Prostate gland (tissue), 2 donors: Measurements from ENCODE around the gene CDC14A. TPM values are rescaled to one million over a fixed set of nuclear protein-coding genes. Genes with fewer than 3 reads are reported as not detected.

Source experiments
- DNase-seq: peaks from one replicate; pipeline ENCODE4 v3.0.0-alpha.2; 2019; ENCODE audit warnings: low spot score
- H3K27ac ChIP-seq, 2 donors: fragments of 200-600 bp; sonication (generic); 2 replicates each; pipeline ENCODE4 v1.5.1; 2017 to 2019
- H3K27me3 ChIP-seq: fragments of 200-600 bp; sonication (generic); replicated peaks from 2 replicates; pipeline ENCODE4 v1.5.1; 2019; ENCODE audit not compliant: insufficient read depth
- H3K36me3 ChIP-seq, 2 donors: fragments of 200-600 bp; sonication (generic); 1 replicate in 1 of 2; 2 replicates in 1 of 2; pipeline versions ENCODE4 v1.5.1 to v1.8.1; 2017 to 2019
- H3K4me1 ChIP-seq: fragments of 200-600 bp; sonication (generic); replicated peaks from 2 replicates; pipeline ENCODE4 v1.5.1; 2019
- H3K4me3 ChIP-seq, 2 donors: fragments of 200-600 bp; sonication (generic); 2 replicates each; pipeline ENCODE4 v1.5.1; 2017 to 2019
- H3K9me3 ChIP-seq: fragments of 200-600 bp; sonication (generic); 2 replicates; pipeline ENCODE4 v1.5.1; 2017
- POLR2A ChIP-seq: fragments of 450-650 bp; IDR thresholded peaks from one replicate; pipeline ENCODE4 v1.6.1; 2016; ENCODE audit warnings: antibody characterized with exemption, mild to moderate bottlenecking
- POLR2AphosphoS5 ChIP-seq: sonication (generic); formaldehyde crosslinking; IDR thresholded peaks from one replicate; pipeline ENCODE4 v1.6.1; 2017; ENCODE audit warnings: antibody characterized with exemption
- WGBS: methylation state at CpG from one replicate; pipeline ENCODE4 v1.1.5; 2018; 5-methylcytosine and 5-hydroxymethylcytosine counted together
- intact Hi-C: fragments of 100-400 bp; cut with DNase I; formaldehyde crosslinking; loops from one replicate; pipeline ENCODE4 v1.14.2; 2022
- total RNA-seq, 2 donors: library from RNA; depleted of rRNA; stranded (reverse); fragments of >200 nt; gene quantifications; one replicate each; pipeline ENCODE4 v1.1.0, GENCODE V29; 2016
- TF ChIP-seq, protein P1 (sequence below), 4 experiments: fragments of 200-600 bp in 2 of 4; fragments of 450-650 bp in 2 of 4; sonication (generic) in 2 of 4; IDR thresholded peaks; 1 replicate in 3 of 4; 2 replicates in 1 of 4; pipeline ENCODE4 v1.5.1; 2016 to 2019; ENCODE audit warnings: antibody characterized with exemption in 4 of 4, mild to moderate bottlenecking in 2 of 4, moderate library complexity in 2 of 4

CDC14A gene
- total RNA-seq, 2 donors from 2014 or later = 25.7 to 39.2 TPM

DNA sequence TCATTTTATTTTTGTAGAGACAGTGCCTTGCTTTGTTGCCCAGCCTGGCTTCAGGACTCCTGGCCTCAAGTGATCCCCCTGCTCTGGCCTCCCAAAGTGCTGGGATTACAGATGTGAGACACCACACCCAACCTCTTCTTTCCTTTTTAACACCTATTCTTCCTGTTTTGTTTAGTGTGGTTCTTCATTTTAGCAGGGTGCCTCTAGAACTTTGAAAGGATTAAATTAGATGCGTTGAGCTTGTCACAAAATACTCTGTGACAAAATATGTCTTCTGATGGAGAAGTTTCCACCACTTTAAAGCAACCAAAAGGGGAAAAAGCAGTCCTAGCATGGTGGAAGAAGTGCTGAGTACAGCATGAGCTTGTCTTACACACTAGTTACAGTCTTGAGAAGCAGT lies 42.0 kb downstream of the CDC14A start:
- H3K27ac ChIP-seq = no peak overlapping the region
- H3K36me3 ChIP-seq = no peaks in the 10 kb centered on the region
- no peaks in the 10 kb centered on the region for H3K27me3 ChIP-seq
- no peak overlapping the region for H3K4me3 ChIP-seq
- intact Hi-C loops = no loop called here
- H3K4me1 ChIP-seq = no peaks in the 10 kb centered on the region
- WGBS = 93% methylated on average over 1 of the region's 1 CpG
- DNase-seq = no peak
- TF ChIP-seq, protein P1, sequence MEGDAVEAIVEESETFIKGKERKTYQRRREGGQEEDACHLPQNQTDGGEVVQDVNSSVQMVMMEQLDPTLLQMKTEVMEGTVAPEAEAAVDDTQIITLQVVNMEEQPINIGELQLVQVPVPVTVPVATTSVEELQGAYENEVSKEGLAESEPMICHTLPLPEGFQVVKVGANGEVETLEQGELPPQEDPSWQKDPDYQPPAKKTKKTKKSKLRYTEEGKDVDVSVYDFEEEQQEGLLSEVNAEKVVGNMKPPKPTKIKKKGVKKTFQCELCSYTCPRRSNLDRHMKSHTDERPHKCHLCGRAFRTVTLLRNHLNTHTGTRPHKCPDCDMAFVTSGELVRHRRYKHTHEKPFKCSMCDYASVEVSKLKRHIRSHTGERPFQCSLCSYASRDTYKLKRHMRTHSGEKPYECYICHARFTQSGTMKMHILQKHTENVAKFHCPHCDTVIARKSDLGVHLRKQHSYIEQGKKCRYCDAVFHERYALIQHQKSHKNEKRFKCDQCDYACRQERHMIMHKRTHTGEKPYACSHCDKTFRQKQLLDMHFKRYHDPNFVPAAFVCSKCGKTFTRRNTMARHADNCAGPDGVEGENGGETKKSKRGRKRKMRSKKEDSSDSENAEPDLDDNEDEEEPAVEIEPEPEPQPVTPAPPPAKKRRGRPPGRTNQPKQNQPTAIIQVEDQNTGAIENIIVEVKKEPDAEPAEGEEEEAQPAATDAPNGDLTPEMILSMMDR (IDR thresholded peaks at IDR 0.05) = no peak
- no peak for TF ChIP-seq POLR2A
- no peak for TF ChIP-seq POLR2AphosphoS5
- no peaks in the 10 kb centered on the region for H3K9me3 ChIP-seq

DNA sequence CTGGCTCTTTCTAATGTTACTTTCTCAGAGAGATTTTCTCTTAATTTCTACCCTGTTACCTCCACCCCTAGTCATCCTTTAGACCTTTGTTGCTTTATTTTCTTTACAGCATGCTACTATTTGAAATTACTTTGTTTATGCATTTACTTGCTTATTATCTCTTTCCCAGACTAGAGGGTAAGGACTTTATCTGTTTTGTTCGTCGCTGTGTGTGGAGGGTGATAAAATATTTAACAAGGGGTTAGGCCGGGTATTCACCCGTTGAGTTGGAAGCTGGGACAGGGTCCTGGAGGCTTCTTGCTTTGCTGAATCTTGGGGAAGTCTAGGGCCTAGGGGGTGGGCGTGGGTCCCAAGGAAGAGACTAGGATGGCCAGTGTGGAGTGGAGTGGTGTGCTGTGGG lies 43.6 kb downstream of the CDC14A start:
- H3K9me3 ChIP-seq = no peaks in the 10 kb centered on the region
- no peak overlapping the region for H3K27ac ChIP-seq
- no peak for DNase-seq
- H3K27me3 ChIP-seq = no peaks in the 10 kb centered on the region
- no peaks in the 10 kb centered on the region for H3K36me3 ChIP-seq
- 76% methylated on average over 5 of the region's 5 CpGs for WGBS
- no peak for TF ChIP-seq POLR2AphosphoS5
- TF ChIP-seq, protein P1 (IDR thresholded peaks at IDR 0.05) = no peak
- TF ChIP-seq POLR2A = no peak
- H3K4me3 ChIP-seq = no peak overlapping the region
- no peaks in the 10 kb centered on the region for H3K4me1 ChIP-seq
- intact Hi-C loops = no loop called here

DNA sequence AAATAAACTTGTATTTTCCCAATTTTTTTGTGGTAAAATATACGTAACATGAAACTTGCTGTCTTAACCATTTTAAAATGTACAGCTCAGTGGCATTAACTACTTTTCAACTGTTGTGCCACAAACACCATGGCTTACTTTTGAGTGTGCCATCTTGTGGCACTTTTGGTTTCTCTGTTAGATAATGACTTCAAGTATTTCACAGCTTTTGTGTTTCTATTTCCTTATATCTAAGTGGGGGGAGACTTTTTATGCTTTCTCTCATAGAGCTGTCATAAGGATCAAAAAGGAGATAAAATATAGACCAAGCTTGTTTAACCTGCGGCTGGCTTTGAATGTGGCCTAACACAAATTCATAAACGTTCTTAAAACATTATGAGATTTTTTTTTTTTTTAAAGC lies 44.3 kb downstream of the CDC14A start:
- Histone ChIP-seq H3K27ac (no peak overlapping the region), H3K27me3 (no peaks in the 10 kb centered on the region), H3K36me3 (no peaks in the 10 kb centered on the region), H3K4me1 (no peaks in the 10 kb centered on the region), H3K9me3 (no peaks in the 10 kb centered on the region), H3K4me3 (no peak overlapping the region)
- TF ChIP-seq POLR2A (no peak), POLR2AphosphoS5 (no peak)
- TF ChIP-seq, protein P1 (IDR thresholded peaks at IDR 0.05) = no peak
- DNase-seq = no peak
- intact Hi-C loops = no loop called here
- WGBS = 83% methylated on average over 3 of the region's 3 CpGs

DNA sequence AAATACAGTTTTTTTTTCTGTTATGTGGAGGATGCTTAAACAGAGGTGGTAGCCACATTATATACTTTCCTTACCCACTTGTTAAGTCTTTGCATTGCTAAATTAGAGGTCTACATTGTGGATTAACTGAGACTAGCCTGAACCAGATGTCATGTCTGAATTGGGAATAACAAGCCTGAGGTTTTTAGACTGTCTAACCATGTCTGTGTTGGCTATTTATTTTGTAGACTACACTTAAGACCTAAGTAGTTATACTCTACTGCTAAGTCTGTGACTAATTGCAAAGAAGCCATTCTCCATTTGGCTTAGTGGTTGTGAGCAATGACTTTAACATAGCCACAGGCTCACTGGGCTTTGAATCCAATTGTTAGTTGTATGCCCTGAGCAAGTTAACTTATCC lies 45.4 kb downstream of the CDC14A start:
- Histone ChIP-seq H3K36me3 (no peaks in the 10 kb centered on the region), H3K27me3 (no peaks in the 10 kb centered on the region), H3K27ac (no peak overlapping the region), H3K4me3 (no peak overlapping the region), H3K4me1 (no peaks in the 10 kb centered on the region), H3K9me3 (no peaks in the 10 kb centered on the region)
- TF ChIP-seq, protein P1 (IDR thresholded peaks at IDR 0.05) = no peak
- TF ChIP-seq POLR2A = no peak
- TF ChIP-seq POLR2AphosphoS5 = no peak
- DNase-seq = no peak
- intact Hi-C loops = no loop called here

DNA sequence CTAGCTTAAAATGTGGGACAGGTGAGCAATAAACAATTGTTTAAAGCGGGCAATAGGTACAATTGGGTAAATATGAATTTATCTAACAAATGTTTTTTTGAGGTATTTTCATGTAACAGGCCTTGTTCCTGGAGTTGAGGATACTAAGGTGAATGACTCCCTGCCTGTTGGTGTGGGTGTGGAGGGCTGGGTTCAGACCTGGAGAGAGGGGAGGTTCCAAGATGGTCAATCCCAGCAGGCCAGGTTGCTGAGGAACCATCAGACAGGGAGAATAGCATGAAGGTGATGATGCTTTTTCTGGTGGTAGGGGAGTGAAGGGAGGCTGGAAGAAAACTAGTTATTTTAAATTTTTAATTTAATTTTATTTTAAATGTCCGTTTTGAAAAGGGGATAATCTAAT lies 46.3 kb downstream of the CDC14A start:
- H3K36me3 ChIP-seq = no peaks in the 10 kb centered on the region
- H3K9me3 ChIP-seq = no peaks in the 10 kb centered on the region
- no peaks in the 10 kb centered on the region for H3K27me3 ChIP-seq
- no peak overlapping the region for H3K27ac ChIP-seq
- no peak overlapping the region for H3K4me3 ChIP-seq
- DNase-seq = no peak
- intact Hi-C loops = no loop called here
- TF ChIP-seq, protein P1 (IDR thresholded peaks at IDR 0.05) = no peak
- TF ChIP-seq POLR2AphosphoS5 (no peak), POLR2A (no peak)
- no peaks in the 10 kb centered on the region for H3K4me1 ChIP-seq
- WGBS = 92% methylated on average over 2 of the region's 2 CpGs
